GM18873 (cell line): Measurements from ENCODE around the gene NDUFV1.
"Not testable (repeated sequence)": the region's sequence is repeated elsewhere in the genome, so short reads cannot be mapped to it uniquely, and the experiment has no call there.

Experiments used
- ATAC-seq: cut with Tn5 transposase; IDR thresholded peaks from one replicate; pipeline ENCODE4 v1.9.1; 2021; ENCODE audit warnings: mild to moderate bottlenecking, moderate library complexity, moderate number of reproducible peaks; ENCODE audit not compliant: unreplicated experiment, low FRiP score

The NDUFV1 gene

GRCh38 chr11:67584881-67585873, 21.6 kb upstream of the NDUFV1 start:
- ATAC-seq, result no peak

GRCh38 chr11:67585911-67586310, 20.8 kb upstream of the NDUFV1 start:
- ATAC-seq, result no peak

DNA sequence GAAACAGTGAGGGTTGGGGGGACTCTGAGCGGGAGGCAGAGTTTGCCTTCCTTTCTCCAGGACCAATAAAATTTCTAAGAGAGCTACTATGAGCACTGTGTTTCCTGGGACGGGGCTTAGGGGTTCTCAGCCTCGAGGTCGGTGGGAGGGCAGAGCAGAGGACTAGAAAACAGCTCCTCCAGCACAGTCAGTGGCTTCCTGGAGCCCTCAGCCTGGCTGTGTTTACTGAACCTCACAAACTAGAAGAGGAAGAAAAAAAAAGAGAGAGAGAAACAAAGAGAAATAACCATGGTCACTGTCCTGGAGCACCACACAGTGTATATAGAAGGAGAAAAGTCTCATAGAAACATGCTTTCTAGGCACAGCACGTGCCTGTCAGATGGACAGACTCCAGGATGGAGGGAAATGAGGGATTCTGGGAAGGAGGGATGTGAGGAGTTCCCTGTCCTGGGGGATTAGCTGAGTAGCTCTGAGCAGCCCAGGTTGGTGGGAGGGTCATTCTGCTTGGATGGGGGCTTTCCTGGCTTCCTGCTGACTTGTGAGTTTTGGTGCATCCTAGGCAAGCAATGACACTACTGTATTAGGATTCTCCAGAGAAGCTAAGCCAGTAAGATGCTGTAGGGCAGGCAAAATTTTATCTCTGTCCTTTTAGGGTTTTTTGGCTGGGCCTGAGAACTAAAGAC, 20.0 kb upstream of the NDUFV1 start:
- no peak for ATAC-seq

- peak; percentile 21 for ATAC-seq
Observed at GRCh38 chr11:67588136-67588503, 18.6 kb upstream of the NDUFV1 start.

DNA sequence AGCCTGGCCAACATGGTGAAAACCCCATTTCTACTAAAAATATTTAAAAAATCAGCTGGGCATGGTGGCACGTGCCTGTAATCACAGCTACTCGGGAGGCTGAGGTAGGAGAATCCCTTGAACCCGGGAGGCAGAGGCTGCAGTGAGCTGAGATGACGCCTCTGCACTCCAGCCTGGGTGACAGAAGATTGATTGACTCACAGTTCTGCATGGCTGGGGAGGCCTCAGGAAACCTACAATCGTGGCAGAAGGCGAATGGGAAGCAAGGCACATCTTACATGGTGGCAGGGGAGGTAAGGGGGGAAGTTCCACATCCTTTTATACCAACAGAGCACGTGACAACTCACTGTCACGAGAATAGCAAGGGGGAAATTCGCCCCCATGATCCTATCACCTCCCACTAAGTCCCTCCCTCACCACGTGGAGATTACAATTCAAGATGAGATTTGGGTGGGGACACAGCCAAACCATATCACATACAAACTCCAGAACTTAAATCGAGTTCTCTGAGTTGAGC, 17.8 kb upstream of the NDUFV1 start:
- ATAC-seq, result not testable (repeated sequence)

DNA sequence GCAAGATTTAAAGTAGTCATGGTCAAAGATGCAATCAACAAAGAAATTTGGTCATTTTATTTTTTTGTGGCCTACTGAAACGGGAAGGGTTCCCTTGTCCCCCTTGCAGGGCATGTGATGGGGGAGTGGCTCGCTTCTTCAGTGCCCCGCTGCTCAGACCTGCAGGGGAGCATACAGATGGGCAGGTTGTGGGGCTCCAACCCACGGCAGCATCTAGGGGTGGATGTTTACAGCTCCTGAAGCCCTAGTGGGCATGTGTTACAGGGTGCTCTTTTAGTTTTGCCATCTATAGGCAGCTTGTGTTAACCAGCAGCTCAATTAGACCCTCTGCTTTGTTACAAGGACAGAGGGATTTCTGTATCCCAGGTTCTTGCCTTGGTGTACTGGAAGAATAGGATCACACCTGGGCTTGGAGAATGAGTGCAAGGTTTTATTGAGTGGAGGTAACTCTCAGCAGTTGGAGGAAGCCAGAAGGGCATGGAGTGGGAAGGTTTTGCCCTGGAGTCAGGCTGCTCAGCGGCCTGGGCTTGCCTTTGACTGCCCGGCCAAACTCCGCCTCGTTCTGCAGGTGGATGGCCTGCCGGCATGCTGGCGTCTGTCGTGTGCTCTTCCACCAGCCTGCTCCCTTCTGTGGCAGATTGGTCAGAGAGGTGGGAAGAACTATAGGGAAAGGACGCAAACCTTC, 13.7 kb upstream of the NDUFV1 start:
- no peak for ATAC-seq

GRCh38 chr11:67593565-67593905, 13.2 kb upstream of the NDUFV1 start:
- ATAC-seq, result no peak

DNA sequence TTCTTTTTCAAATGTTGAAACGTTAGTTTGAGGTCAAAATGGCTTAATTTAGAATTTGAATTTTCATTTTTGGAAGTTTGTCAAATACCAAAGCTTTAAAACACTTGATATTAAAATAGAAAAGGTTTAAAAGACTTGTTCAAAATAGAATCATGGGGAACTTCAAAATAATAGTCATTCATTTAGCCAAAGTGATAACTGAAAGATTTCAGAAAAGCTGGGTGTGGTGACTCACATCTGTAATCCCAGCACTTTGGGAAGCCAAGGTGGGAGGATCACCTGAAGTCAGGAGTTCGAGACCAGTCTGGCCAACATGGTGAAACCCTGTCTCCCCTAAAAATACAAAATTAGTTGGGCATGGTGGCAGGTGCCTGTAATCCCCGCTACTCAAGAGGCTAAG, 12.3 kb upstream of the NDUFV1 start:
- ATAC-seq, result no peak

GRCh38 chr11:67596753-67597300, 9.9 kb upstream of the NDUFV1 start:
- no peak for ATAC-seq

GRCh38 chr11:67597458-67597857, 9.3 kb upstream of the NDUFV1 start:
- ATAC-seq, result not testable (repeated sequence)

DNA sequence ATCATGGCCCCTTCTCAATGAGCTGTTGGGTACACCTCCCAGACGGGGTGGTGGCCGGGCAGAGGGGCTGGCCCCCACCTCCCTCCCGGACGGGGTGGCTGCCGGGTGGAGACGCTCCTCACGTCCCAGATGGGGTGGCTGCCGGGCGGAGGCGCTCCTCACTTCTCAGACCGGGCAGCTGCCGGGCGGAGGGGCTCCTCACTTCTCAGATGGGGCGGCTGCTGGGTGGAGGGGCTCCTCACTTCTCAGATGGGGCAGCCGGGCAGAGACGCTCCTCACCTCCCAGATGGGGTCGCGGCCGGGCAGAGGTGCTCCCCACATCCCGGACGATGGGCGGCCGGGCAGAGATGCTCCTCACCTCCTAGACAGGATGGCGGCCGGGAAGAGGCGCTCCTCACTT, 8.8 kb upstream of the NDUFV1 start:
- ATAC-seq, result not testable (repeated sequence)

GRCh38 chr11:67599149-67599548, 7.6 kb upstream of the NDUFV1 start:
- no peak for ATAC-seq

DNA sequence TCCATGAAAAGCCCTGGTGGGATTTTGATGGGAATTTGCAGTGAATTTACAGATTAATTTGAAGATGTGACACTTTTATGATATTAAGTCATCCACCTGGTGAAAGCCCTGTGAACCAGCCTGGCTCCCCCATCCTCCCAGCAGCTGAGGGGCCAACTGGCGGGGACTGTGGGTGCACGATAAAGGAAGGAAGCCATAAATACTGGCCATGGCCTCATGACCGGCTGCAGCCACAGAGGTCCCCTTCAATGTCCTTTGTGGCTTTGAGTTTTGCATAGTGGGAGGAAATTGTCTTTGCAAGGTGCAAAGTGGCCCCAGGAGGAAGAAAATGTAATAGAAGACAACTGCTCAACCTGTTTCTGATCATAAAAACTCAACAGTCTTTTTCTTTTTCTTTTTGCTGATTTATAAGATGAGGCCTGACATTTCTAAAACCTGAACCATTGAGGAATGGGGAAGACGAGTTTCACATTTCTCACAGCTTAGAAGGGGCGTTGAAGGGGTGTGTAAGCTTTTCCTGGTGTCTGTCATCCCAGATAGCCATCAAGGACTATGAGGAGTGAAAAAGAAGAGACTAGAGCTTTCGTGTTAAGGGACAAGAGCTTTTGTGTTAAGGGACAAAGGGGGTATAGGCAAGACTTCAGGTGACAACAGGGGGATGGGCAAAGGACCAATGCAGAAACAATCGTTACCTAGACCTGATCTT, 6.3 kb upstream of the NDUFV1 start:
- no peak for ATAC-seq

- no peak for ATAC-seq
Observed at GRCh38 chr11:67601098-67601497, 5.6 kb upstream of the NDUFV1 start.

GRCh38 chr11:67604119-67604518, 2.6 kb upstream of the NDUFV1 start:
- ATAC-seq, result not testable (repeated sequence)

DNA sequence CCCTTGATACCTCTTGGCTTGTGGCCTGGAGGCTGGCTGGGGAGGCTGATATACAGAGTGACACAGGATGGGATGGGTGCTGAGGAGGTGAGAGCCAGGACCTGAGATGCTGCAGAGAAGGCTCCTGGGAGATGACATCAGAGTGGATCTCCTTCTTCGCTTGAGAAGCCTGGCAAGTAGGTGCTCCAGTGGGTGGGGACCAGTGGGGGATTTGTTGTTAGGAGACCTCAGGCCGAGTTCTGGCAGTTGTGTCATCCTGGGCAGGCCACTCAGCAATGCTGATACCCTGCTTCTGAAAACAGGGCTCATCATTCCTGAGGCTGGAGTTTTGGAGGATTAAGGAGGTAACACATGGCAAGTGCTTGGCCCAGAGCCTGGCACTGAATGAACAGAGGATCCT, 1.9 kb upstream of the NDUFV1 start:
- no peak for ATAC-seq

DNA sequence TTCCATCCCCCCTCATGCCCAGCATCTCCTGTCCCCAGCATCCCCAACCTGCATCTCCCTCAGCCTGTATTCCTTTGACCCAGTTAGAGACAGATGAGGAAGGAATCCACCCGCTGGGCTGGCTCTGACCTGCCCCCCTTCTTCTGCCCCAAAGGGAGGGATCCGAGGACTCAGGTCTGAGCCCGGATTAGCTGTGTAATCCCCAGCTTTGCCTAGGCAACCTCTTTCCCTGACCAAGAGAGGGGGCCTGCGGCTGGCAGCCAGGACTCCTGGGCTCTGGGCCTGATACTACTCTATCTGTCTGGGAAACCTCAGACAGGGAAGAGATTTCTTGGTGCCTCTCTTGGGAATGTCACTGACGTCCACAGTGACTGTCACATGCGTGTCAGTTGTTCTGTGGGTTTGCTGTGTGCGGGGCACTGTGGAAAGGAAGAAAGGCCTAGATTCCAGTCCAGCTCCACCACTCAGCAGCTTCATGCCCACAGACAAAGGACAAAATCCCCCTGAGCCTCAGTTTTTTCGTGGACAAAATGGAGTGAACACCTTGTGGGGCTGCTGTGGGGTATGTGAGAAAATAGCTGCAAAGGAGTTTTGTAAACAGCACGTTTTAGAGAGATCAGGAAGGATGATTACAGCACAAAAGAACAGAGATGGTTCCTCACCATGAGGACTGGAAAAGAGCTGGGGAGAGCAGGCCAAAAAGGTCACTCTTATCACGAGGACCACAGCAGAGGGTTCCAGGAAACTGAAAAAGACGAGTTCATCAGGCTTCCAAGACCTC, 1.3 kb upstream of the NDUFV1 start:
- no peak for ATAC-seq

DNA sequence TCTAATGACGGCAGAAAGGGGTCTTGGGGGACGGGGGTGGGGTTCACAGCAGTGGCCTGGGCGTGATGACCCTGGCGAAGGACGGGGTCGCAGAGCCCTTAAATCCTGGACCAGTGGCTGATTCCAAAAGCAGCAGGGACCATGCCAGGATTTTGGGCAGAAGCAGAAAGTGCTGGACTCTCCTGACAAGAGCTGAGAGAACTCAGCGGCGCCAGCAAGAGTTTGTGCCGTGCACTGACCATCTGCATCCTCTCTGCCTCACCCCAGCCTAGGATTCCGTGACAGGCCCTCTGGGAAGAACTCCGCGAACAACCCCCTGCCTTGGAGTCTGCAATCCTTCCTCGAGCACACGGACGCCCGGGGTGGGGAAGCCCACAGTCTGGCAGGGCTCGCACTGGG, 644 bp upstream of the NDUFV1 start:
- ATAC-seq, result no peak

DNA sequence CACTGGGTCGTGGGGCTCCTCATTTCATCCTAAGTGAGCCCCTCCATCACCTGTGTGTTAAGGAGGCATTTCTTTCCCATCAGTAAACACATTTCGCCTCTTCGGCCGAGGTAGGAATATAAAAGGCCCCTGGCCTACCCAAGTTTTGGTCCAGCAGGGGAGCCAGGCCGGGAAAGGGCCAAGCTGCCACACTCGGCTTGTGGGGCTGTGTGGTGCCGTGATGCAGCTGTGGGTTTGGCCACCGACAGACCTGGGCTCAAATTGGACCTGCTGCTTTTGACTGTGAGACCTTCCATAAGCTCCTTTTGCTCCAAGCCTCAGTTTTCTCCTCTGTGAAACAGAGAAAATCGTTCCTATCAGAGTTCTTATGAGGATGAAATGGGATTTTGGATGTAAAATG, 771 bp downstream of the NDUFV1 start:
- no peak for ATAC-seq
